C4-2B (cell line): ENCODE data around the gene SURF1.

ENCODE experiments used
- H3K27ac ChIP-seq: fragments of 450-650 bp; 2 replicates; pipeline ENCODE4 v1.5.1; 2017
- ZFX ChIP-seq: fragments of 450-650 bp; IDR thresholded peaks from 2 replicates; pipeline ENCODE4 v1.6.1; 2017
- TF ChIP-seq, protein P1 (sequence below): fragments of 450-650 bp; conservative IDR thresholded peaks from 2 replicates; pipeline ENCODE4 v1.5.1; 2017; ENCODE audit warnings: mild to moderate bottlenecking

SURF1 gene

DNA sequence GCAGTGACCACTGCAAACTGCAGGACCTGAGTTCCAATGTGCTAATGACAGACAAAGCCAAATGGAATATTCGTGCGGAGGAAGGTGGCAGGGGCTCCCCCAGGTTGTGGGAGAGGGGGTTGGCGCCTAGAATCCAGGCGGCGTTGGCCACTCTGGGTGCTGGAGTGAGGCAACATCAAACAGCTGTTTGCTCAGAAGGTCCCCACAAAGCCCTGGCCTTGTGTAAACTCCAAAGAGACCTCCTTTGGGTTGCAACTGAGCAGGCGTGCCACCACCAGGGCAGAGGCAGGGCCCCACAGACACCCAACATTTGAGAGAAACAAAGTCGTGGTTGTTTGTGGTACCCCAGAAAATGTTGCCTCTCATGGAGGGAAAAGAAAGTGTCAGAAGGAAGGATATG, 34.4 kb upstream of the SURF1 start:
- no peak for TF ChIP-seq ZFX
- TF ChIP-seq, protein P1, sequence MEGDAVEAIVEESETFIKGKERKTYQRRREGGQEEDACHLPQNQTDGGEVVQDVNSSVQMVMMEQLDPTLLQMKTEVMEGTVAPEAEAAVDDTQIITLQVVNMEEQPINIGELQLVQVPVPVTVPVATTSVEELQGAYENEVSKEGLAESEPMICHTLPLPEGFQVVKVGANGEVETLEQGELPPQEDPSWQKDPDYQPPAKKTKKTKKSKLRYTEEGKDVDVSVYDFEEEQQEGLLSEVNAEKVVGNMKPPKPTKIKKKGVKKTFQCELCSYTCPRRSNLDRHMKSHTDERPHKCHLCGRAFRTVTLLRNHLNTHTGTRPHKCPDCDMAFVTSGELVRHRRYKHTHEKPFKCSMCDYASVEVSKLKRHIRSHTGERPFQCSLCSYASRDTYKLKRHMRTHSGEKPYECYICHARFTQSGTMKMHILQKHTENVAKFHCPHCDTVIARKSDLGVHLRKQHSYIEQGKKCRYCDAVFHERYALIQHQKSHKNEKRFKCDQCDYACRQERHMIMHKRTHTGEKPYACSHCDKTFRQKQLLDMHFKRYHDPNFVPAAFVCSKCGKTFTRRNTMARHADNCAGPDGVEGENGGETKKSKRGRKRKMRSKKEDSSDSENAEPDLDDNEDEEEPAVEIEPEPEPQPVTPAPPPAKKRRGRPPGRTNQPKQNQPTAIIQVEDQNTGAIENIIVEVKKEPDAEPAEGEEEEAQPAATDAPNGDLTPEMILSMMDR: no peak
- no peak overlapping the region for H3K27ac ChIP-seq

DNA sequence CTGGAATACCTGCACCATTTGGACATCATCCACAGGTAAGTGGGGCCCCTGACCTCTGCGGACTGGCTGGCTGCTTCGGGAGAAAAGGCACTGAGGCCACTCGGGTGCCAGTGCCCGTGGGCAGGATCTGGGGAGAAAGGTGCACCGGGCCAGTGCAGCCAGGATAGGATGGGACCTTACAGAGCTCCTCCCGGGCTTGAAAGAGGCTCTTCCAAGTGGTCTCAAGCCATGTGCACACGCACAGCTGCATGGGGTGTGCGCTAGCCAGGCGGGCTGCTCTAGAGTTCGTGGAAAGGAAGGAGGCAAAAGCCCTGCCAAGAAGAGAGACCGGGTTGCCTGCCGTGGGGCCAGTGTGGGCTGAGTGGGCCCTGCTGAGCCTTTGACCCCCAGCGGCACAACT, 33.3 kb upstream of the SURF1 start:
- H3K27ac ChIP-seq: no peak overlapping the region
- TF ChIP-seq, protein P1: no peak
- no peak for TF ChIP-seq ZFX

DNA sequence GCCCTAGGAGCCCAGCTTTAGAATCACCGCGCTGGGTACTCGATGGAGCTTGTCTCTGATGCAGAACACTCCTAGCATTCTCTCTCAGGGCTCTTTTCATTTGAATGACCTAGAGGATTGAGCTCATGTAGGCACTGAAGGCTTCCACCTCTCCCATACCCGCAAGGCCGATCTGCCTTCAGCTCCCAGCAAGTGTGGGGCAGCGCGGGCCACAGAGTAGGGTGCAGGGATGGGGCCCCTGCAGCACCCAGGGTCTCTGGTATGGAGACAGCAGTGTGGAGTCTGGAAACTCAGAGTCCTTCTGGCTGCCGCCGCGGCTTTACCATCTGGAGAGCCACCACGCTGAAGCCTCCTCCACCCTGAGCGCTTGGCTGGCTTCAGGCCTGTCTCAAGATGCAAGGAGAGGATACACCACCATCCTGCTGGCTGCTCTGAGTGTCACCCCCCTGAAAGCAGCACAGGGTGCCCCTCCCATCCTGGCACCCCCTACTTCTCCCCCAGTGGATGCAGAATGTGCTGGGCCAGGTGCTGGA, 32.8 kb upstream of the SURF1 start:
- no peak overlapping the region for H3K27ac ChIP-seq
- TF ChIP-seq ZFX: no peak
- TF ChIP-seq, protein P1: no peak

DNA sequence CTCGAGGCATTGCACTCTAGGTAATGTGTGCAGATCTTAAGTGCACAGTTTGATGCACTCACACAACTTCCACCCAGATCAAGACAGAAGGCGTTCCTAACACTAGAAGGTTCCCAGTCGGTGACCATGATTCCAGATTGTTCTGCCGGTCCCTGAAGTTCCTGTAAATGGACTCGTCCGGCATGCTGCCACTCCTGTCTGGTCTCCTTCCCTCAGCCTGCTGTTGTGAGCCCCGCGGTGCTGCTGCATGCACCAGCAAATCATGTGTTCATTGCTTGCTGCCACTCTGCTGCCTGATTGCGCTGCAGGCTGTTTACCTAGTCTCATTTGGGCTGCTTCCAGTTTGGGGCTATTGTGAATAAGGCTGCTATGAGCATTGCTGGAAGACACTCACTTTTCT, 31.4 kb upstream of the SURF1 start:
- no peak for TF ChIP-seq ZFX
- TF ChIP-seq, protein P1: no peak
- H3K27ac ChIP-seq: no peak overlapping the region

DNA sequence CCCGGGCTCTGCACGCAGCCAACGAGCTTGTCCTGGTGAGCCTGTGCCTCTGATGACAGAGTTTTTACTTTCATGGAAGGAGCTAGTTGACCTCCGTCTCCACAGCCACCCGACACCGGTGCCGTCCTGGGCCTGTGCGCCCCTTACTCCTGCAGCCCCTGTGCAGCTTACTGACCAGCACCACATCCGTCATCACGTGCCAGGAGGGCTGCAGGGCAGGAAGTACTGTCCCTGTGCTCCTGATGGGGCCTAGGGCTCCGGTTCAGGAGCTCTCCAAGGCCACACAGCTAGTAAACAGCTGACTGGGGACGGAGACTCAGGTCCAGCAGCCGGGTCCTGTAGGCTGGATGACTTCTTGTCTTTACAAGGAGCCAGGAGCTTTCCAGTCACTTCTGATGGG, 30.1 kb upstream of the SURF1 start:
- TF ChIP-seq ZFX: no peak
- TF ChIP-seq, protein P1: no peak
- H3K27ac ChIP-seq: no peak overlapping the region

DNA sequence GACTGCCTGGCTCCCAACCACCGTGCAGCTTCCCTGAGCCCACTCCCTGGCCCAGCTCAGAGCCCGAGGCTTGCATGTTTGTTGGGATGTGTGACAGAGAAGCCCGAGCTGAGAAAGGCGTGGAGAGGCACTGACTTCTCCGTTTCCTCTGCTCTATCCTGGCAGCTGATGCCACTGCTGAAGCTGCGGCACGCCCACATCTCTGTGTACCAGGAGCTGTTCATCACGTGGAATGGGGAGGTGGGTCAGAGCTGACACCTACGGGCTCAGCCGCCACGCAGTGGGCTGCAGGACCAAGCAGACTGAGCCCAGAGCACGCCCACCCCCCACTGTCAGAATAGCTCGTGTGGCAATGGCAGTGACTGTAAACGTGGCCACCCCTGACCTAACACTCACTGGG, 29.2 kb upstream of the SURF1 start:
- H3K27ac ChIP-seq: no peak overlapping the region
- TF ChIP-seq ZFX: no peak

DNA sequence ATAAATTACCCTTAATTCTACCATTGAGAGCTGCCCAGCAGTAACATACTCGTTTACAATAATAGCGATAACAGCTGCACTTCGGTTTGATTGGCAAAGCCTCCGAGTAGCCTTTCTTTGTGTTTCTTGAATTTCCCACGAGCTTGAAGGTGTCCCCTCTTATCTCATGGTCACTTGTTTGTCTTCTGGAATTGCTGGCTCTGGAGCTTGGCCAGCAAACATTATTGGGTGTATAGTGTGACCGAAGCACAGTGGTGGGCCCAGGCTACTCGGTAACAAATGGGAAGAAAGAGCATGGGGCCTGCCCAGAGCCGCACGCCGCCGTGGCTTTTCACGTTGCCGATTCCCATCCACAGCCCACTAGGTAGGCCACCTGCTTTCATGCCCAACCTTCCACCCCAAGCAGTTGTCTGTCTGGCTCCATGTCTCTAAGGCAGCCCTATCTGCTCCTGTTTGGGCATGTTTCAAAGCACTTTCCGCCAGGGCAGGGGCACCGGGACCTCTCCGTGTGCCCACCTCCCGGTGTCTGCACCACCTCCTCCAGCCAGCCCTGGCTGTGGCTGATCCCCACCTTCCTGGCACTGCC, 28.5 kb upstream of the SURF1 start:
- TF ChIP-seq, protein P1: no peak
- no peak for TF ChIP-seq ZFX
- H3K27ac ChIP-seq: no peak overlapping the region

DNA sequence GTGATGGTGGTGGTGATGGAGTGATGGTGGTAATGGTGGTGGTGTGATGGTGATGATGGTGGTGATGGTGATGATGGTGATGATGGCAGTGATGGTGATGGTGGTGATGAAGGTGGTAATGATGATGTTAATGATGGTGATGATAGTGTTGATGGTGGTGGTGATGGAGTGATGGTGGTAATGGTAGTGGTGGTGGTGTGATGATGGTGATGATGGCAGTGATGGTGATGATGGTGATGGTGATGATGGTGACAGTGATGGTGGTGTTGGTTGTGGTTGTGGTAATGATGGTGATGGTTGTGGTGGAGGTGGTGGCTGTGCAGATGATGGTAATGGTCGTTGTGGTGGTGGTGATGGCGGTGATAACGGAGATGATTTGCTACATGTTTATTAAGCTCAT, 27.2 kb upstream of the SURF1 start:
- TF ChIP-seq, protein P1: no peak
- TF ChIP-seq ZFX: no peak
- H3K27ac ChIP-seq: no peak overlapping the region
